K562 (cell line): Measurements from ENCODE around the gene GNAT2. TPM values are rescaled to one million over a fixed set of nuclear protein-coding genes. Genes with fewer than 3 reads are reported as not detected.

ENCODE experiments used
- ATAC-seq: fragments of 200-7000 bp; cut with Tn5 transposase; 3 replicates; pipeline ENCODE4 v1.9.1; 2020; ENCODE audit warnings: moderate library complexity
- BruUV-seq: library from RNA; stranded (reverse); fragments of 400-500 nt; replicated peaks from 2 replicates; lab custom pipeline; 2021; lab: Mats Ljungman, UMichigan
- CTCF ChIA-PET: fragments of 300-600 bp; formaldehyde crosslinking; extraction: SDS; loops from one replicate; lab custom pipeline; 2021; ENCODE audit warnings: low intra/inter-chr PET ratio; lab: Yijun Ruan, JAX
- POLR2A ChIA-PET: fragments of 300-600, 350-650 bp; sonication (Branson Sonifier 250); formaldehyde crosslinking; extraction: SDS; loops from one replicate; lab custom pipeline; 2021; ENCODE audit warnings: antibody characterized with exemption, inconsistent platforms; lab: Yijun Ruan, JAX
- DNase-seq, 4 experiments: peaks; one replicate each; pipeline versions ENCODE4 v3.0.0 to v3.0.0-alpha.2; 2011 to 2018; ENCODE audit warnings: low spot score in 3 of 4, mixed read lengths in 3 of 4; ENCODE audit errors: extremely low read depth in 1 of 4
- FAIRE-seq: peaks from 2 replicates; lab custom pipeline; 2011; peaks lifted over from hg19 to GRCh38; lab: Jason Lieb, UNC
- H2AFZ ChIP-seq: 2 replicates; pipeline ENCODE4 v1.6.0; 2011; ENCODE audit warnings: low read depth, low read length, control low read depth, inconsistent platforms
- H3K27ac ChIP-seq: fragments of 200-600 bp; 3 replicates; pipeline ENCODE4 v1.8.0; 2011; ENCODE audit warnings: low read depth, mild to moderate bottlenecking, control low read depth, inconsistent platforms, low read length, moderate library complexity, mixed read lengths; ENCODE audit errors: extremely low read depth
- H3K27me3 ChIP-seq, 2 experiments: fragments of 300-600 bp in 1 of 2; 2 replicates in 1 of 2; 3 replicates in 1 of 2; pipeline versions ENCODE4 v1.6.0 to v1.8.0; 2011; ENCODE audit warnings: inconsistent platforms in 2 of 2, low read length in 2 of 2, mild to moderate bottlenecking in 1 of 2, mixed read lengths in 1 of 2, moderate library complexity in 1 of 2; ENCODE audit not compliant: control insufficient read depth in 2 of 2, insufficient read depth in 2 of 2
- H3K36me3 ChIP-seq: fragments of 300-600 bp; 3 replicates; pipeline ENCODE4 v1.8.0; 2011; ENCODE audit warnings: mild to moderate bottlenecking, low read length, inconsistent platforms; ENCODE audit not compliant: control insufficient read depth, insufficient read depth
- H3K4me1 ChIP-seq, 2 experiments: fragments of 200-600 bp in 1 of 2; replicated peaks in 1 of 2; 2 replicates in 1 of 2; 3 replicates in 1 of 2; pipeline versions ENCODE4 v1.5.1 to v1.8.0; 2011; ENCODE audit warnings: inconsistent platforms in 2 of 2, low read length in 2 of 2, mild to moderate bottlenecking in 1 of 2, mixed read lengths in 1 of 2, moderate library complexity in 1 of 2; ENCODE audit not compliant: control insufficient read depth in 2 of 2, insufficient read depth in 2 of 2
- H3K4me2 ChIP-seq: 2 replicates; pipeline ENCODE4 v1.6.1; 2011; ENCODE audit warnings: low read length, control low read depth, inconsistent platforms, mixed read lengths; ENCODE audit not compliant: insufficient read depth
- H3K4me3 ChIP-seq: fragments of 200-600 bp; sonication (generic), shearing (Covaris generic); 2 replicates; pipeline ENCODE4 v1.5.1; 2016; ENCODE audit warnings: control low read depth, inconsistent platforms
- H3K79me2 ChIP-seq: fragments of 200-600 bp; 3 replicates; pipeline ENCODE4 v1.8.0; 2011; ENCODE audit warnings: low read length, inconsistent platforms; ENCODE audit not compliant: control insufficient read depth, insufficient read depth
- H3K9ac ChIP-seq, 2 experiments: 2 replicates each; pipeline versions ENCODE4 v1.6.0 to v1.6.1; 2011; ENCODE audit warnings: low read depth in 2 of 2, low read length in 2 of 2, control low read depth in 1 of 2, inconsistent platforms in 1 of 2, mild to moderate bottlenecking in 1 of 2, mixed read lengths in 1 of 2; ENCODE audit not compliant: insufficient read depth in 1 of 2
- H3K9me1 ChIP-seq: one replicate; pipeline ENCODE4 v1.6.0; 2011; ENCODE audit warnings: inconsistent platforms, mild to moderate bottlenecking, low read length, moderate library complexity; ENCODE audit not compliant: control insufficient read depth, insufficient read depth
- H3K9me3 ChIP-seq: replicated peaks from 2 replicates; pipeline ENCODE4 v1.5.1; 2011; ENCODE audit warnings: low read depth, low read length, inconsistent platforms; ENCODE audit not compliant: control insufficient read depth, insufficient read depth
- H4K20me1 ChIP-seq: replicated peaks from 2 replicates; pipeline ENCODE4 v1.6.1; 2011; ENCODE audit warnings: low read length, inconsistent platforms, mixed read lengths; ENCODE audit not compliant: control insufficient read depth, insufficient read depth
- CHCHD3 ChIP-seq: fragments of 250-450 bp; sonication (Bioruptor Pico); IDR thresholded peaks from 2 replicates; pipeline ENCODE4 v2.1.2; 2022; ENCODE audit warnings: mild to moderate bottlenecking
- CREB1 ChIP-seq, 2 experiments: sonication (generic) in 1 of 2; formaldehyde crosslinking in 1 of 2; IDR thresholded peaks; 2 replicates each; pipeline versions ENCODE4 v1.6.1 to v1.8.0; 2012 to 2022; ENCODE audit warnings: inconsistent platforms in 1 of 2, mild to moderate bottlenecking in 1 of 2, missing genetic modification reagents in 1 of 2, moderate library complexity in 1 of 2
- HEY1 ChIP-seq: fragments of 250-450 bp; sonication (Bioruptor Pico); IDR thresholded peaks from 2 replicates; pipeline ENCODE4 v1.5.0; 2020; ENCODE audit warnings: mild to moderate bottlenecking, moderate library complexity, borderline replicate concordance
- MTF1 ChIP-seq: fragments of 250-450 bp; sonication (Bioruptor Pico); IDR thresholded peaks from 2 replicates; pipeline ENCODE4 v1.9.0; 2021; ENCODE audit warnings: moderate library complexity, mild to moderate bottlenecking, inconsistent platforms, borderline replicate concordance
- NCOA4 ChIP-seq: fragments of 450-650 bp; IDR thresholded peaks from 2 replicates; pipeline ENCODE4 v1.6.1; 2018; ENCODE audit warnings: mild to moderate bottlenecking; ENCODE audit not compliant: partially characterized antibody
- PHF20 ChIP-seq: fragments of 450-650 bp; IDR thresholded peaks from 2 replicates; pipeline ENCODE4 v1.6.1; 2018; ENCODE audit not compliant: partially characterized antibody
- TCF7L2 ChIP-seq: fragments of 150-350 bp; IDR thresholded peaks from 2 replicates; pipeline ENCODE4 v1.6.1; 2016; ENCODE audit warnings: low read depth, mild to moderate bottlenecking, low read length, moderate library complexity
- THRA ChIP-seq: fragments of 450-650 bp; IDR thresholded peaks from 2 replicates; pipeline ENCODE4 v1.6.1; 2017; ENCODE audit warnings: mild to moderate bottlenecking, moderate library complexity
- USF2 ChIP-seq: sonication (generic); formaldehyde crosslinking; IDR thresholded peaks from 2 replicates; pipeline ENCODE4 v1.5.0; 2020; ENCODE audit warnings: missing genetic modification reagents
- ZKSCAN8 ChIP-seq: fragments of 200-800 bp; sonication (Bioruptor generic); IDR thresholded peaks from 2 replicates; pipeline ENCODE4 v1.6.1; 2016; ENCODE audit warnings: missing genetic modification characterization, missing compliant biosample characterization
- ZNF175 ChIP-seq: fragments of 200-800 bp; sonication (Bioruptor generic); IDR thresholded peaks from 2 replicates; pipeline ENCODE4 v1.6.1; 2016; ENCODE audit warnings: low read depth, mild to moderate bottlenecking, missing genetic modification characterization, missing compliant biosample characterization
- ZNF449 ChIP-seq: fragments of 250-450 bp; sonication (Bioruptor Pico); IDR thresholded peaks from 2 replicates; pipeline ENCODE4 v1.8.0; 2022; ENCODE audit warnings: moderate library complexity, mild to moderate bottlenecking, inconsistent platforms
- ZNF551 ChIP-seq: fragments of 250-450 bp; sonication (Bioruptor Pico); IDR thresholded peaks from 2 replicates; pipeline ENCODE4 v1.5.0; 2021; ENCODE audit warnings: mild to moderate bottlenecking, moderate library complexity
- ZNF639 ChIP-seq, 2 experiments: fragments of 200-800 bp in 1 of 2; sonication (Bioruptor generic) in 1 of 2; sonication (generic) in 1 of 2; formaldehyde crosslinking in 1 of 2; IDR thresholded peaks in 1 of 2; conservative IDR thresholded peaks in 1 of 2; 2 replicates each; pipeline versions ENCODE4 v1.5.0 to v1.6.1; 2016 to 2020; ENCODE audit warnings: missing compliant biosample characterization in 1 of 2, missing genetic modification characterization in 1 of 2, missing genetic modification reagents in 1 of 2
- WGBS: fragments of 100-300 bp; shearing (Covaris generic); methylation state at CpG from one replicate; pipeline ENCODE4 v1.1.6; 2016; ENCODE audit warnings: low coverage, mixed read lengths; ENCODE audit not compliant: insufficient coverage; ENCODE audit errors: missing lambda C conversion rate; 5-methylcytosine and 5-hydroxymethylcytosine counted together
- in situ Hi-C: fragments of 300-500 bp; cut with MboI; formaldehyde crosslinking; loops from 4 replicates; pipeline ENCODE4 v1.15.0; 2018; ENCODE audit warnings: inconsistent platforms, mixed read lengths
- intact Hi-C: fragments of 100-400 bp; cut with micrococcal nuclease; formaldehyde crosslinking; loops from 2 replicates; pipeline ENCODE4 v1.14.2; 2022
- polyA plus RNA-seq, 8 experiments: library from polyadenylated mRNA; depleted of rRNA in 4 of 8; stranded (reverse) in 5 of 8; unstranded in 3 of 8; fragments of >200 nt; fragmentation: Nextera tagmentation in 2 of 8; fragmentation: Illumina TruSeq in 1 of 8; extraction: Ambion mirVana in 2 of 8; extraction: Trizol in 1 of 8; gene quantifications; 2 replicates each; pipeline versions ENCODE4 v1.2.1 to v1.2.3, GENCODE V29; 2011 to 2014; ENCODE audit warnings: inconsistent platforms in 1 of 8, missing spikeins in 1 of 8
- total RNA-seq, 7 experiments: library from RNA; depleted of rRNA in 6 of 7; stranded (reverse); fragments of >200 nt in 6 of 7; fragmentation: Illumina TruSeq in 2 of 7; extraction: Trizol in 2 of 7; gene quantifications; 2 replicates each; pipeline versions ENCODE4 v1.2.1 to v1.2.3, GENCODE V29; 2011 to 2021; ENCODE audit warnings: low replicate concordance in 1 of 7

GNAT2 gene
- total and polyA plus RNA-seq, 9 of the 15 experiments (the other 6 are each of a cell fraction or from before 2014, with no cell fraction given) = 0.06 to 0.52 (median 0.24) TPM; not detected in 1

- peak within 1 kb of the TSS; percentile 83 to 94 for H3K9ac ChIP-seq
- FAIRE-seq (peak; percentile 90), ATAC-seq (peak; percentile 98), DNase-seq (peak; percentile 89 to 95 (median 92))
- POLR2A ChIA-PET = interaction anchor here (0.5 to 2.3 kb wide), 13 partner anchors 10 to 496 kb away, joined by 3 to 6 read pairs (median 3); partner anchors contain the start of genes GNAI3, GSTM2 and STRIP1
- peaks cover 0 to 24% of the 10 kb centered on the region in 2 experiments; a peak in 3 of 5 replicates for H3K4me1 ChIP-seq
- H4K20me1 ChIP-seq = no peaks in the 10 kb centered on the region
- 0 out of 5 replicates have a peak, but pooled peaks cover 0 to 2% of the 10 kb centered on the region in 2 experiments for H3K27me3 ChIP-seq
- WGBS = under 1% methylated on average over 48 of the region's 54 CpGs
- H3K4me3 ChIP-seq = peak within 1 kb of the TSS; percentile 68
- in situ Hi-C loops = no loop called here
- CTCF ChIA-PET = no interaction called here
- 0 out of 3 replicates have a peak, but pooled peaks cover 2% of the 10 kb centered on the region for H3K79me2 ChIP-seq
- peak within 1 kb of the TSS; percentile 80 for H3K27ac ChIP-seq
- H2AFZ ChIP-seq = peak within 1 kb of the TSS; percentile 99
- no peaks in the 10 kb centered on the region for H3K9me3 ChIP-seq
- intact Hi-C loops = no loop called here
- H3K36me3 ChIP-seq = peaks cover 14% of the 10 kb centered on the region; the same call in 1 of the 3 replicates
- no peaks in the 10 kb centered on the region for H3K9me1 ChIP-seq
- peak within 1 kb of the TSS; percentile 96 for H3K4me2 ChIP-seq
- TSS peak; percentile 89 for BruUV-seq
- TF ChIP-seq TCF7L2 (no peak), ZKSCAN8 (CRISPR knock-in tag) (no peak), CHCHD3 (CRISPR knock-in tag) (no peak), CREB1 (IDR thresholded peaks at IDR 0.05) (0 out of 2 replicates have a peak, but pooled peaks have one; percentile 16), CREB1 (CRISPR knock-in tag; IDR thresholded peaks at IDR 0.05) (peak; percentile 42; the same call in 1 of the 2 replicates), USF2 (CRISPR knock-in tag) (no peak), MTF1 (CRISPR knock-in tag) (no peak), ZNF551 (no peak), HEY1 (CRISPR knock-in tag) (no peak), ZNF449 (CRISPR knock-in tag) (no peak), ZNF175 (CRISPR knock-in tag) (no peak; the same call in 1 of the 2 replicates), THRA (no peak), ZNF639 (CRISPR knock-in tag; conservative IDR thresholded peaks at IDR 0.05 in 1 of 2, IDR thresholded peaks at IDR 0.05 in 1 of 2) (no peak), PHF20 (peak; percentile 79), NCOA4 (no peak)
Observed at GRCh38 chr1:109655615-109656519, 36.5 kb upstream of the GNAT2 start, which contains the start of gene GSTM4. GSTM4 (plus strand) TSS chr1:109656099; CDS start chr1:109656390, 291 bp downstream.
